Ovary (tissue), 3 donors: ENCODE measurements around the gene NAALADL2.

ENCODE experiments used
- EP300 ChIP-seq: sonication (generic); formaldehyde crosslinking; IDR thresholded peaks from one replicate; pipeline ENCODE4 v1.6.1; 2017; ENCODE audit warnings: antibody characterized with exemption
- POLR2A ChIP-seq: fragments of 450-650 bp; IDR thresholded peaks from one replicate; pipeline ENCODE4 v1.6.1; 2017; ENCODE audit warnings: antibody characterized with exemption, mild to moderate bottlenecking, moderate library complexity
- TF ChIP-seq, protein P1 (sequence below), 3 donors: fragments of 450-650 bp in 2 of 3; fragments of 200-600 bp in 1 of 3; IDR thresholded peaks; one replicate each; pipeline versions ENCODE4 v1.5.1 to v1.8.0; 2016 to 2022; ENCODE audit warnings: antibody characterized with exemption in 3 of 3, mild to moderate bottlenecking in 1 of 3
- donor health status: DM: no; HTN: no; CAD: no.

DNA sequence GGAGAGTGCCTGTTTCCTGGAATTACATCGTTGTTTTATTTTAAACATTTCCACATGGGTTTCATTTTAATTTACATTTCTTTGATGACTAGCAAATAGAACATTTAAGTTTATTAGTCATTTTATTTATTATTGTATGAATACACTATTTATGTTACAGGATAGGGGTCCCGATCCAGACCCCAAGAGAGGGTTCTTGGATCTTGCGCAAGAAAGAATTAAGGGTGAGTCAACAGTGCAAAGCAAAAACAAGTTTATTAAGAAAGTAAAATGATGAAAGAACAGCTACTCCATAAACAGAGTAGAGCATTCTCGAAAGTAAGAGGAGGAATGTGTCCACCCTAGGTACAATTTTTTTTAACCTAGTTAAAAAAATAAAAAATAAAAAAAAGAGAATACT is 539.5 kb downstream of the NAALADL2 start:
- TF ChIP-seq, protein P1, sequence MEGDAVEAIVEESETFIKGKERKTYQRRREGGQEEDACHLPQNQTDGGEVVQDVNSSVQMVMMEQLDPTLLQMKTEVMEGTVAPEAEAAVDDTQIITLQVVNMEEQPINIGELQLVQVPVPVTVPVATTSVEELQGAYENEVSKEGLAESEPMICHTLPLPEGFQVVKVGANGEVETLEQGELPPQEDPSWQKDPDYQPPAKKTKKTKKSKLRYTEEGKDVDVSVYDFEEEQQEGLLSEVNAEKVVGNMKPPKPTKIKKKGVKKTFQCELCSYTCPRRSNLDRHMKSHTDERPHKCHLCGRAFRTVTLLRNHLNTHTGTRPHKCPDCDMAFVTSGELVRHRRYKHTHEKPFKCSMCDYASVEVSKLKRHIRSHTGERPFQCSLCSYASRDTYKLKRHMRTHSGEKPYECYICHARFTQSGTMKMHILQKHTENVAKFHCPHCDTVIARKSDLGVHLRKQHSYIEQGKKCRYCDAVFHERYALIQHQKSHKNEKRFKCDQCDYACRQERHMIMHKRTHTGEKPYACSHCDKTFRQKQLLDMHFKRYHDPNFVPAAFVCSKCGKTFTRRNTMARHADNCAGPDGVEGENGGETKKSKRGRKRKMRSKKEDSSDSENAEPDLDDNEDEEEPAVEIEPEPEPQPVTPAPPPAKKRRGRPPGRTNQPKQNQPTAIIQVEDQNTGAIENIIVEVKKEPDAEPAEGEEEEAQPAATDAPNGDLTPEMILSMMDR (IDR thresholded peaks at IDR 0.05): no peak
- TF ChIP-seq POLR2A (no peak), EP300 (no peak)
